HG03558 (cell line): ENCODE data around the gene BRD9.
"Not testable (repeated sequence)": the region's sequence is repeated elsewhere in the genome, so short reads cannot be mapped to it uniquely, and the experiment has no call there.

Source experiments
- ATAC-seq: cut with Tn5 transposase; IDR thresholded peaks from one replicate; pipeline ENCODE4 v1.9.1; 2021; ENCODE audit warnings: moderate number of reproducible peaks; ENCODE audit not compliant: unreplicated experiment; ENCODE audit errors: extremely low read depth

Gene BRD9

GRCh38 chr5:861442-862366, 30.9 kb downstream of the BRD9 start:
- ATAC-seq: no peak

- ATAC-seq: no peak
These were observed 32.0 kb downstream of the BRD9 start for GRCh38 chr5:860506-861150.

DNA sequence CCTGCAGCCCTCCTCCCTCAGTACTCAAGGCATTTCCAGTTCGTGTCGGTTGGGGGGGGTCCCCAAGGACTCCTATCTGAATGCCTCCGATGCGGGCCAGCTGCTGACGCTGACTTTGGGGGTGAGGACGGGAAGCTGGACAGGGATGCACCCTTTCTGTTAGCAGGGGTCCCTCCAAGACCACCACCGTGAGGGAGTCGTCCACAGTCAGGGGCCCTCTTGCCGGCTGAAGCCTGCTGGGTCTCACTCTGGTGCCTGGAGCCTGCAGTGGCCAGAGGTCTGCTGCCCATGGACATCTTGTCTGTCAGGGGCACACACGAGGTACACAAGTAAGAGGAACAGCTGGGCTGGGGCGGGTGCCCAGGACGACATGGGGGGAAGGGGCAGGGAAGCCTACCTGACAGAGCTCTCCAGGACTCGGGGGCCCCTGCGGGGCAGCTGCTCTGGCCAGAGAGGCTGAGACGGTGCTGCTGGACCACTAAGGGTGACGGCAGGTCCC, 32.8 kb downstream of the BRD9 start:
- ATAC-seq: no peak

GRCh38 chr5:859391-859790, 33.2 kb downstream of the BRD9 start:
- ATAC-seq: no peak

DNA sequence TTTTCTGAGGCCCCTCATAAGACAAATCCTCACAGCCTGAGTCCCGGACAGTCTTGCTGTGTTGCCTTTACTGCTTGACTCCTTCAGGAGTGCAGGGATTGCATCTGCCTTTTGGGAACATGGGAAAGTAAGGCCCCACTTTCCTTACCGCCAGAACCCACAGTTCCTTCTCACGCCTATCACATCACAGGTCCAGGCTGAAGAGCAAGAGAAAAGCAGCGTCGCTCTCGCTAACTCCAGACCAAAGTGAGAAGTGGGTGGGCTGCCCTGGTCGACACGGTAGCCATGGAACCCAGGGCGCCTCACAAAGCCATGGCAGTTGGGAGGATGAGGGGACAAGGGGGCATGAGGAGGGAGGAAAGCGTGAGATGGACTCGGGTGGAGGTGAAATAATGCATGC, 33.9 kb downstream of the BRD9 start:
- ATAC-seq: no peak

DNA sequence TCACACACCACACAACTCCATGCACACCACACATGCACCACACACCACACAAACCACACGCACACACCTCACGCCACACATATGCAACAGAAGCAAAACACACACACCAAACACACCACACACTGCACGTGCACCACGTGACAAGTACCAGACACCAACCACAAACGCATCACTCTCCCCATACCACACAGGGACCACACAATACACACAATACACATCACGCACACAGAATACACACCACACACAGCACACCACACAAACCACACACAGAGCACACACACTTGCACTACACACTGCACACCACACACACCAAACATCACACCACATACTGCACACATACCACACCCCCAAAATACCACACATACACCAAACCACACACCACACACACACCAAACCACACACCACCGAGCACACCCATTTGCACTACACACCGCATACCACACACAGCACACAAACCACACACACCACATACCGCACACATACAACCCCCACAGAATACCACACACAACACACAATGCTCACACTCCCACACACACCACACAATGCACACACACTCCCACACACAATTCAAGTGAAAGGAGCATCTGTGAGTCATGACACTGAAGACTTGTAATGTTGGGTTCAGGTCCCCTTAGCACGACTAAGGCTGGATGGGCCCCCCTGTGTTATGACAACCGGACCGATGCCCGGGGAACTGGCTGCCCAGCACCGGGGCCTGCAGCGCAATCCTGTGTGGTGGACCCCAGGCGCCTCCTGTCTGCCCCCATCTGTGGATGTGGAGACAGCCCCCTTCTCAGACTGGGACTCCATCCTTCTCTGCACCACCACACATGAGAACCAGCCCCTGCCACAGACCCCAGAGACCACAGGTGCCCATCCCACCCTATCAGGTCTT, 35.8 kb downstream of the BRD9 start:
- ATAC-seq: no peak

- ATAC-seq: no peak
These were observed 36.6 kb downstream of the BRD9 start for GRCh38 chr5:855771-856530.

GRCh38 chr5:854966-855743, 37.4 kb downstream of the BRD9 start:
- no peak for ATAC-seq

DNA sequence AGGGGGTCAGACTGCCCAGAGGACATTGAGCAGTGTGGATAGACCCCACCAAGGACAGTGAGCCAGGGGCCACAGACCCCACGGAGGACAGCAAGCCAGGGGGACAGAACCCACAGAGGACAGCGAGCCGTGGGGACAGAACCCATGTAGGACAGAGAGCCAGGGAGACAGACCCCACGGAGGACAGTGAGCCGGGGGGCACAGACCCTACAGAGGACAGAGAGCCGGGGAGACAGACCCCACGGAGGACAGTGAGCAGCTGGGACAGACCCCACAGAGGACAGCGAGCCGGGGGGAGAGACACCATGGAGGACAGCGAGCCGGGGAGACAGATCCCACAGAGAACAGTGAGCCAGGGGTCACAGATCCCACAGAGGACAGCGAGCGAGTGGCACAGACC, 38.4 kb downstream of the BRD9 start:
- ATAC-seq: no peak

- not testable (repeated sequence) for ATAC-seq
These were observed 39.0 kb downstream of the BRD9 start for GRCh38 chr5:853416-854090.

- ATAC-seq: no peak
These were observed 39.9 kb downstream of the BRD9 start for GRCh38 chr5:852431-853401.

DNA sequence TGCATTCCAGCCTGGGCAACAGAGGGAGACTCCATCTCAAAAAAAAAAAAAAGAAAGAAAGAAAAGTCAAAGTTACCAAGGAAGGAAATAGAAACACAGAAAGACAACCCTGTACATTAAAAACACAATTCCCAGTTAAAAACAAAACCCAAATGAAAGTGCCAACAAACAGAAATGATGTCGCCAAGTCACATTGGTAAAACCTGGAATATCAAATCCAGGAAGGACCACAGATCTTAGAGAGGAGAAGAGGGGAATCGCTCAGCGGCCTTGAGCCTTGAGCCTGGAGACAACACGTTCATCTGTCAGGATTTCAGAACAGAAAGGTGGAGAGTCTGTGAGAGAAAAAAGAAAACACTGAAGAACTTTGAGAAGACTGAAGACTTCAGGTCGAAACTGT, 40.6 kb downstream of the BRD9 start:
- ATAC-seq: no peak

DNA sequence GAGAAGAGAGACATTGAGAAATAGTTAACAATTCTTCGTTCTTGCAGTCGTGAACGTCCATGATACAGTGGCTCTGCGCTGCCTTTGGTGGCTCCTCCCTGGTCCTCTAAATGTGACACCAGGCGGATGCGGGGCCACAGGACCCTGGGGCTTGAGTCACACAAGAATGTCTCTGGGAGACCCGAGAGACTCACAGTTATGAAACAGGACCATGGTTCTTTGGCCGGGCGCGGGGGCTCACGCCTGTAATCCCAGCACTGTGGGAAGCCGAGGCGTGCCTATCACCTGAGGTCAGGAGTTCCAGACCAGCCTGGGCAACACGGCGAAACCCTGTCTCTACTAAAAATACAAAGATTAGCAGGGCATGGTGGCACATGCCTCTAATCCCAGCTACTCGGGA, 41.0 kb downstream of the BRD9 start:
- ATAC-seq: no peak

- ATAC-seq: no peak
These were observed 41.5 kb downstream of the BRD9 start for GRCh38 chr5:851076-851475.

DNA sequence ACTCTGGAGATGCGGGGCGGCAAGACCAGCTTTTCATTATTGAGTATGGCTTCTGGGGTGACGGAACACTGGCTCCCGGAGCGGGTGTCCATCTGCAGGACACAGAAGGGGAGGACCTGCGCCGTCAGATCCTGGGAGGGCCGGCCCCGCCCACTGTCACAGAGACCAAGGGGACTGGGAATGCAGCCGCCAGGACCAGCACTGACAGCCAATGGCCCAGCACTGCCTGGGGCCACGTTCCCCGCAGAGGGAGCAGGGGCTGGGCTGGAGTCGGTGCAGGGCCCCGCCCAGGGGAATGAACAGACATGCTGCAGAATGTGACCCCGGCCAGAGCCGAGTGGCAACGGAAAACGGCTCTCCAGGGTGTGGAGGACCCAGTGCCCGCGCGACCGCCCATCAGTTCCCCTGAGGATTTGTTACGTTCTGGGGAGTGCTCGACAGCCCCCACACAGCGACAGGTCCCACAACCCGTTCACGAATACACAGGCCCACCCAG, 42.0 kb downstream of the BRD9 start, which contains the start of gene ZDHHC11:
Gene ZDHHC11, minus strand, starts transcription at position 476 of the 496 bp plus-strand sequence. Its CDS starts 384 bp downstream, at position 92.
- no peak for ATAC-seq

DNA sequence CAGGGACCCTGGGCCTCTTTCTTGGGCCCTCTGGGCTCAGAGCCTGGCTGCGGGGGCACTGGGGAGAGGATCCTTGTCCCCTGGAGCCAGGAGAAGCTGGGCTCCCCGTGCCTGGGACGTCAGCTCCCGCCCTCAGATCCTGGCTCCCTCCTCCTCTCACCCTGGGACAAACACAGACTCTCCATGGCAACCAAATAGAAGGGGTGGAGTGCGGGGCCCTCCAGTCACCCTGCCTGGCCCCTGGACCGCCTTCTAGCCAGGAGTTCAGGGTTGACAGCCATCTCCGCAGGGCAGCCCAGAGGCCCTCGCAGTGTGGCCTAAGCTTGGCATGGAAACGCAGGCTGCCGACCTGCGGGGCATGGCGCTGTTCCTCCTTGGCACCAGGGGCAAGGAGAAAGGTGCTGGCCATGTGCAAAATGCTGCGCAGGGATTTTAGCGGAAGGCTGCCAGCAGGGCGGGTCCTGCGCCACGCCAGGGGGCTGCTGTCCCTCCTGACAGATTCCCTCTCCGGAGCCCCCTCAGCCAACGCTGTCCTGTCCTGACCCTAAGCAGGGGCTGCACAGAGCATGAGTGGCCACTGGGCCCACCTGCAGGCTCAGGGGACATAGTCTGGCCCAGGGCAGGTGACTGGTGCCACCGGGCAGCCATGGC, 42.8 kb downstream of the BRD9 start:
- no peak for ATAC-seq
